Lung (tissue), 12 donors: ENCODE results near the gene ZCCHC12. TPM values are rescaled to one million over a fixed set of nuclear protein-coding genes. Genes with fewer than 3 reads are reported as not detected.
A peak's percentile ranks its signal among the peaks of the same experiment; 100 is the strongest.

Source experiments
- ATAC-seq: fragments of 200-7000 bp; cut with Tn5 transposase; one replicate; pipeline ENCODE4 v1.9.1; 2020; ENCODE audit warnings: moderate number of reproducible peaks; ENCODE audit not compliant: insufficient read depth, low FRiP score
- DNase-seq, 3 donors: peaks; one replicate each; pipeline ENCODE4 v3.0.0-alpha.2; 2013 to 2017
- H3K27ac ChIP-seq, 2 donors: one replicate each; pipeline ENCODE4 v1.5.1; 2013; ENCODE audit warnings: mild to moderate bottlenecking in 2 of 2, moderate library complexity in 2 of 2, control low read depth in 1 of 2, inconsistent platforms in 1 of 2, low read depth in 1 of 2, low read length in 1 of 2
- H3K27me3 ChIP-seq, 3 donors: one replicate each; pipeline ENCODE4 v1.5.1; 2013; ENCODE audit warnings: low read length in 2 of 3; ENCODE audit not compliant: control insufficient read depth in 3 of 3, insufficient read depth in 3 of 3
- H3K36me3 ChIP-seq, 4 donors: one replicate each; pipeline ENCODE4 v1.5.1; 2013; ENCODE audit warnings: low read length in 4 of 4, mild to moderate bottlenecking in 1 of 4, moderate library complexity in 1 of 4; ENCODE audit not compliant: control insufficient read depth in 4 of 4, insufficient read depth in 4 of 4
- H3K4me1 ChIP-seq, 5 donors: one replicate each; pipeline ENCODE4 v1.5.1; 2013; ENCODE audit warnings: low read length in 5 of 5, mild to moderate bottlenecking in 2 of 5, moderate library complexity in 1 of 5; ENCODE audit not compliant: control insufficient read depth in 5 of 5, insufficient read depth in 5 of 5
- H3K4me3 ChIP-seq: one replicate; pipeline ENCODE4 v1.5.1; 2013; ENCODE audit warnings: mild to moderate bottlenecking, control low read depth, moderate library complexity
- H3K9ac ChIP-seq, 2 donors: one replicate each; pipeline ENCODE4 v1.5.1; 2013; ENCODE audit warnings: low read length in 2 of 2, control low read depth in 1 of 2; ENCODE audit not compliant: insufficient read depth in 1 of 2
- H3K9me3 ChIP-seq, 4 donors: one replicate each; pipeline ENCODE4 v1.5.1; 2013; ENCODE audit warnings: low read length in 3 of 4, mild to moderate bottlenecking in 1 of 4, moderate library complexity in 1 of 4; ENCODE audit not compliant: control insufficient read depth in 4 of 4, insufficient read depth in 3 of 4
- WGBS, 2 donors: extraction: QIAGEN DNeasy Blood & Tissue Kit; methylation state at CpG; one replicate each; pipeline ENCODE4 v1.1.7; 2013; 5-methylcytosine and 5-hydroxymethylcytosine counted together
- polyA plus RNA-seq, 2 donors: library from polyadenylated mRNA; stranded (reverse); fragments of 200-250 nt; gene quantifications; one replicate each; pipeline ENCODE4 v1.2.1, GENCODE V29; 2013
- total RNA-seq, 2 donors: library from RNA; depleted of rRNA in 1 of 2; stranded (reverse); fragments of >200 nt in 1 of 2; gene quantifications; one replicate each; pipeline ENCODE4 v1.2.1, GENCODE V29; 2014 to 2021
- TF ChIP-seq, protein P1 (sequence below): IDR thresholded peaks from 2 replicates; pipeline ENCODE4 v1.5.1; 2012; ENCODE audit warnings: mild to moderate bottlenecking; ENCODE audit errors: control extremely low read depth, extremely low read depth
- donor health status: control.
- donor health status: control.
- donor health status: Bipolar disorder and iron deficiency.
- donor health status: healthy.
- donor health status: DM: yes; HTN: yes; CAD: no.

ZCCHC12 gene
- total and polyA plus RNA-seq, 4 donors, result 0.10 to 1.5 (median 0.49) TPM

DNA sequence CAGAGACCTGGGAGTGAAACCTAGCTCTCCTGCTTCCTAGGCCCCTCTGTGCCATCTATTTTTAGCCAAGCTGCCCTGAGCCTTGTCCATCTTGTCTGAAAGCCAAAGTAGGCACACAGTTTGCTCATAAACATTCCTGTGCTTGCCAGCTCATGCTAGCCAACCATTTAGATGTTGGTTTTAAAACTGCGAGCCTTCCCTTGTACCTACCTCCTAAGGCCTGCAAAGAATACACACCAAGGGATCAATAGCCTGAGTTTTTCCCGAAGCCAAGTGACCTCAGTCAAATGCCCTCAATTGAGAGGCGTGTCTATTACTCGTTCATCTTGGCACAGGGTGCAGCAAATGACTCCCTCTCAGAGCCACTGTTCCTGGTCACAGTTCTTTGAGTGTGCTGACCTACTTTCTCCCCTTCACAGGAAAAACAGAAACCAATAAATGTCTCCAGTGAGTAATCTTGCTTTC is 48.5 kb downstream of the ZCCHC12 start:
- Histone ChIP-seq H3K9ac (no peak overlapping the region), H3K27ac (peak overlapping the region in 1 of 2 donors; percentile 70)
- DNase-seq, result no peak

More for the DNA sequence above, 48.5 kb downstream of the ZCCHC12 start:
- no peak overlapping the region for H3K4me3 ChIP-seq
- TF ChIP-seq, protein P1, sequence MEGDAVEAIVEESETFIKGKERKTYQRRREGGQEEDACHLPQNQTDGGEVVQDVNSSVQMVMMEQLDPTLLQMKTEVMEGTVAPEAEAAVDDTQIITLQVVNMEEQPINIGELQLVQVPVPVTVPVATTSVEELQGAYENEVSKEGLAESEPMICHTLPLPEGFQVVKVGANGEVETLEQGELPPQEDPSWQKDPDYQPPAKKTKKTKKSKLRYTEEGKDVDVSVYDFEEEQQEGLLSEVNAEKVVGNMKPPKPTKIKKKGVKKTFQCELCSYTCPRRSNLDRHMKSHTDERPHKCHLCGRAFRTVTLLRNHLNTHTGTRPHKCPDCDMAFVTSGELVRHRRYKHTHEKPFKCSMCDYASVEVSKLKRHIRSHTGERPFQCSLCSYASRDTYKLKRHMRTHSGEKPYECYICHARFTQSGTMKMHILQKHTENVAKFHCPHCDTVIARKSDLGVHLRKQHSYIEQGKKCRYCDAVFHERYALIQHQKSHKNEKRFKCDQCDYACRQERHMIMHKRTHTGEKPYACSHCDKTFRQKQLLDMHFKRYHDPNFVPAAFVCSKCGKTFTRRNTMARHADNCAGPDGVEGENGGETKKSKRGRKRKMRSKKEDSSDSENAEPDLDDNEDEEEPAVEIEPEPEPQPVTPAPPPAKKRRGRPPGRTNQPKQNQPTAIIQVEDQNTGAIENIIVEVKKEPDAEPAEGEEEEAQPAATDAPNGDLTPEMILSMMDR, result no peak
- 56 to 69% methylated on average over 4 of the region's 4 CpGs for WGBS, 2 donors
- no peaks in the 10 kb centered on the region for H3K27me3 ChIP-seq
- peaks cover 0 to 6% (median 4%) of the 10 kb centered on the region in 5 donors for H3K4me1 ChIP-seq
- H3K36me3 ChIP-seq, result no peaks in the 10 kb centered on the region
- peaks cover 0 to 2% (median 0%) of the 10 kb centered on the region in 4 donors for H3K9me3 ChIP-seq
- ATAC-seq, result no peak

Other genes with a start within 250 kb of the ZCCHC12 start
- gene IL13RA1, start 96.2 kb upstream of the ZCCHC12 start, total RNA-seq, result 10 to 100 TPM; 61.1 to 64.0 TPM
- 10 to 100 TPM; 23.4 to 56.9 TPM for gene IL13RA1, start 96.2 kb upstream of the ZCCHC12 start, polyA plus RNA-seq
- gene LONRF3, start 150.8 kb downstream of the ZCCHC12 start, total RNA-seq, result 10 to 100 TPM in 1 of 2 donors, 1 to 10 TPM in 1; 8.5 to 22.5 TPM
- gene LONRF3, start 150.8 kb downstream of the ZCCHC12 start, polyA plus RNA-seq, result 1 to 10 TPM; 3.8 to 7.2 TPM
- gene CT47C1, start 249.2 kb downstream of the ZCCHC12 start, total RNA-seq, result not detected
- gene CT47C1, start 249.2 kb downstream of the ZCCHC12 start, polyA plus RNA-seq, result not detected